OCI-LY1 (cell line): ENCODE measurements around the gene PCK1.

Source experiments
- H2AFZ ChIP-seq: fragments of 200-600 bp; sonication (generic), shearing (Covaris generic); 2 replicates; pipeline ENCODE4 v1.6.0; 2014; ENCODE audit warnings: antibody characterized with exemption, mild to moderate bottlenecking, low read length
- H3F3A ChIP-seq: fragments of 200-600 bp; sonication (generic), shearing (Covaris generic); 2 replicates; pipeline ENCODE4 v1.6.0; 2014; ENCODE audit warnings: mild to moderate bottlenecking, antibody characterized with exemption, low read length, moderate library complexity; ENCODE audit not compliant: insufficient read depth
- H3K27ac ChIP-seq: fragments of 200-600 bp; sonication (generic); 2 replicates; pipeline ENCODE4 v1.5.1; 2014; ENCODE audit warnings: low read length, mixed run types, mild to moderate bottlenecking, low read depth; ENCODE audit not compliant: poor library complexity, severe bottlenecking
- H3K27me3 ChIP-seq: fragments of 200-600 bp; sonication (generic); 2 replicates; pipeline ENCODE4 v1.6.0; 2014; ENCODE audit warnings: antibody characterized with exemption, mild to moderate bottlenecking, low read length, moderate library complexity; ENCODE audit not compliant: insufficient read depth
- H3K36me3 ChIP-seq: fragments of 200-600 bp; sonication (generic); 2 replicates; pipeline ENCODE4 v1.6.1; 2014; ENCODE audit warnings: mild to moderate bottlenecking, antibody characterized with exemption, low read length, moderate library complexity, mixed read lengths; ENCODE audit not compliant: insufficient read depth
- H3K4me1 ChIP-seq: fragments of 200-600 bp; sonication (generic); 2 replicates; pipeline ENCODE4 v1.5.1; 2014; ENCODE audit warnings: mild to moderate bottlenecking, low read length, moderate library complexity; ENCODE audit not compliant: insufficient read depth, severe bottlenecking
- H3K4me2 ChIP-seq: fragments of 200-600 bp; sonication (generic), shearing (Covaris generic); 2 replicates; pipeline ENCODE4 v1.6.1; 2014; ENCODE audit warnings: low read length
- H3K4me3 ChIP-seq: fragments of 200-600 bp; sonication (generic); 2 replicates; pipeline ENCODE4 v1.5.1; 2014; ENCODE audit warnings: low read length, low read depth, mild to moderate bottlenecking, mixed read lengths; ENCODE audit not compliant: poor library complexity, severe bottlenecking
- H3K79me2 ChIP-seq: fragments of 200-600 bp; shearing (Covaris generic); 2 replicates; pipeline ENCODE4 v1.6.1; 2016; ENCODE audit warnings: mixed run types, low read length, mixed read lengths; ENCODE audit not compliant: insufficient read depth
- H3K9ac ChIP-seq: fragments of 200-600 bp; sonication (generic), shearing (Covaris generic); 2 replicates; pipeline ENCODE4 v1.6.1; 2014; ENCODE audit warnings: mild to moderate bottlenecking, low read length, mixed read lengths
- H3K9me2 ChIP-seq: fragments of 200-600 bp; sonication (generic), shearing (Covaris generic); 2 replicates; pipeline ENCODE4 v1.6.1; 2014; ENCODE audit warnings: low read depth, mild to moderate bottlenecking, low read length, mixed read lengths
- H3K9me3 ChIP-seq: fragments of 200-600 bp; shearing (Covaris generic); 2 replicates; pipeline ENCODE4 v1.6.1; 2014; ENCODE audit warnings: low read length, mixed read lengths
- H4K20me1 ChIP-seq: fragments of 200-600 bp; sonication (generic), shearing (Covaris generic); 2 replicates; pipeline ENCODE4 v1.6.0; 2016; ENCODE audit warnings: mild to moderate bottlenecking, low read length; ENCODE audit not compliant: insufficient read depth
- CTCF ChIP-seq: fragments of 200-600 bp; sonication (generic), shearing (Covaris generic); IDR thresholded peaks from 2 replicates; pipeline ENCODE4 v1.5.1; 2017; ENCODE audit warnings: mild to moderate bottlenecking, antibody characterized with exemption, low read length, moderate library complexity, mixed read lengths
- EZH2 ChIP-seq: fragments of 200-600 bp; sonication (generic), shearing (Covaris generic); IDR thresholded peaks from 2 replicates; pipeline ENCODE4 v1.8.0; 2017; ENCODE audit warnings: borderline replicate concordance, mixed run types, mild to moderate bottlenecking, antibody characterized with exemption, low read length, moderate library complexity, mixed read lengths

Gene PCK1

GRCh38 chr20:57609842-57610167 is 48.9 kb downstream of the PCK1 start:
- peaks cover 19% of the 10 kb centered on the region for H3K27me3 ChIP-seq
- H3K36me3 ChIP-seq: no peaks in the 10 kb centered on the region
- TF ChIP-seq CTCF (no peak; the same call in 1 of the 2 replicates), EZH2 (no peak)
- H3K4me1 ChIP-seq: no peaks in the 10 kb centered on the region
- no peak overlapping the region for H2AFZ ChIP-seq
- H3K9me2 ChIP-seq: no peaks in the 10 kb centered on the region
- no peak overlapping the region for H3K27ac ChIP-seq
- H3K4me2 ChIP-seq: no peak overlapping the region
- H3K79me2 ChIP-seq: no peaks in the 10 kb centered on the region
- no peaks in the 10 kb centered on the region for H4K20me1 ChIP-seq
- H3K9ac ChIP-seq: no peak overlapping the region
- H3K9me3 ChIP-seq: no peaks in the 10 kb centered on the region
- no peaks in the 10 kb centered on the region for H3F3A ChIP-seq
- no peak overlapping the region for H3K4me3 ChIP-seq

GRCh38 chr20:57610261-57610952 is 49.5 kb downstream of the PCK1 start:
- Histone ChIP-seq H3F3A (no peaks in the 10 kb centered on the region), H3K27me3 (peaks cover 15% of the 10 kb centered on the region), H3K9me3 (no peaks in the 10 kb centered on the region), H3K36me3 (no peaks in the 10 kb centered on the region), H3K9me2 (no peaks in the 10 kb centered on the region), H3K9ac (no peak overlapping the region), H3K79me2 (no peaks in the 10 kb centered on the region), H3K4me2 (no peak overlapping the region), H2AFZ (no peak overlapping the region), H3K27ac (no peak overlapping the region), H4K20me1 (no peaks in the 10 kb centered on the region), H3K4me1 (no peaks in the 10 kb centered on the region), H3K4me3 (no peak overlapping the region)
- TF ChIP-seq EZH2: no peak
- no peak for TF ChIP-seq CTCF

- H4K20me1 ChIP-seq: no peaks in the 10 kb centered on the region
- H3K27ac ChIP-seq: no peak overlapping the region
- H3K4me1 ChIP-seq: no peaks in the 10 kb centered on the region
- no peak overlapping the region for H3K9ac ChIP-seq
- peaks cover 14% of the 10 kb centered on the region for H3K27me3 ChIP-seq
- no peaks in the 10 kb centered on the region for H3K9me2 ChIP-seq
- no peaks in the 10 kb centered on the region for H3K9me3 ChIP-seq
- no peak overlapping the region for H2AFZ ChIP-seq
- no peaks in the 10 kb centered on the region for H3K36me3 ChIP-seq
- H3K79me2 ChIP-seq: no peaks in the 10 kb centered on the region
- H3F3A ChIP-seq: no peaks in the 10 kb centered on the region
- no peak overlapping the region for H3K4me3 ChIP-seq
- no peak for TF ChIP-seq EZH2
- no peak for TF ChIP-seq CTCF
- H3K4me2 ChIP-seq: no peak overlapping the region
Measured at GRCh38 chr20:57611586-57612311, 50.8 kb downstream of the PCK1 start.
